H7 (cell line): ENCODE measurements around the gene STK11IP. TPM values are rescaled to one million over a fixed set of nuclear protein-coding genes. Genes with fewer than 3 reads are reported as not detected.

Experiments
- DNase-seq: peaks from one replicate; pipeline ENCODE4 v3.0.0; 2012
- H3K27me3 ChIP-seq: 2 replicates; pipeline ENCODE4 v1.6.0; 2011; ENCODE audit warnings: mild to moderate bottlenecking, low read length; ENCODE audit not compliant: control insufficient read depth, insufficient read depth
- H3K36me3 ChIP-seq: replicated peaks from 2 replicates; pipeline ENCODE4 v1.5.1; 2011; ENCODE audit warnings: low read length; ENCODE audit not compliant: control insufficient read depth, insufficient read depth
- H3K4me3 ChIP-seq: 2 replicates; pipeline ENCODE4 v1.5.1; 2011; ENCODE audit warnings: low read depth, mild to moderate bottlenecking, control low read depth, low read length, moderate library complexity; ENCODE audit not compliant: insufficient read depth
- total RNA-seq: library from RNA; depleted of rRNA; stranded (reverse); fragments of >200 nt; shearing (Covaris generic); gene quantifications from 2 replicates; pipeline ENCODE4 v1.2.3, GENCODE V29; 2014

Gene STK11IP
- total RNA-seq, 1 experiment from 2014 or later, result 26.6 TPM

DNA sequence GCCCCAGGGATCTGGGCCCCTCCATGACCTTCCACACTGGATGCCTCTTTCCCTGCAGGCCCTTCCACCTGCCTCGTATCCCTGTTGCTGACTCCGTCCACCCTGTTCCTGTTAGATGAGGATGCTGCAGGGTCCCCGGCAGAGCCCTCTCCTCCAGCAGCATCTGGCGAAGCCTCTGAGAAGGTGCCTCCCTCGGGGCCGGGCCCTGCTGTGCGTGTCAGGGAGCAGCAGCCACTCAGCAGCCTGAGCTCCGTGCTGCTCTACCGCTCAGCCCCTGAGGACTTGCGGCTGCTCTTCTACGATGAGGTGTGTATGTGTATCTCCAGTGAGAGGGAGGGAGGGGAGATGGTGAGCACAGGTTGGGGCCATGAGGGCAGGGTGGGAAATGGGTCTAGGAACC lies 17.4 kb downstream of the STK11IP start:
- Histone ChIP-seq H3K27me3 (no peaks in the 10 kb centered on the region), H3K4me3 (no peak overlapping the region), H3K36me3 (peaks cover 4% of the 10 kb centered on the region)
- no peak for DNase-seq

DNA sequence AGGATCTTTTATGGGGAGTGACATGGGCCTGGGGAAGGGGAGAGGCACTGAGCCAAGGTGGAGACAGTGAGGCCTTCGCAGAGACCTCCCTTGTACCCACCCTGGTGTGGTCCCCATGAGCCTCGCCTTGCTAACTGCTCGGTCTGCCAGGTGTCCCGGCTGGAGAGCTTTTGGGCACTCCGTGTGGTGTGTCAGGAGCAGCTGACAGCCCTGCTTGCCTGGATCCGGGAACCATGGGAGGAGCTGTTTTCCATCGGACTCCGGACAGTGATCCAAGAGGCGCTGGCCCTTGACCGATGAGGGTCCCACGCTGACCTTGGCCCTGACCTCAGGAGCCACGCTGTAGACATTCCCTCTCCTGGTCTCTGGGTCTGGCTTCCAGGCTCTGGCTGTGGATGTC lies 18.2 kb downstream of the STK11IP start:
- peaks cover 4% of the 10 kb centered on the region for H3K36me3 ChIP-seq
- no peak for DNase-seq
- no peak overlapping the region for H3K4me3 ChIP-seq
- no peaks in the 10 kb centered on the region for H3K27me3 ChIP-seq

DNA sequence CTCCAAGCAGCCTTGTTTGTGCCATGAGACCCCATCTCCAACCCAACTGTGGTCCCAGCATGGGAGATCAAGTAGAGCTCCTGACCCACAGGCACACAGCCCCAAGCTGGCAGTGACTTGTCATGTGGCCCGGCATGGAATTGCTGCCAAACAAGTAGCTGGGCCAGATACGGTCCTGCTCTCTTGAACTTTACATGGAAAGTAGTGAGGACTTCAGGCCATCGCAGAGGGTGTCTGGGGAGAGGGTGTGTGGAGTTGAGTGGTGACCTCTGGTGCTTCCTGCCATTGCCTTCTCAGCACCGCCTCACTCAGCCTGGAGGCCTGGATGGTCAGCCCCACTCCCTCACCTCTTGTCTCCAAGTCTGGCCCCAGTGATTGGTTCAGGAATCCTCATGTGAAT lies 18.9 kb downstream of the STK11IP start:
- no peak overlapping the region for H3K4me3 ChIP-seq
- H3K27me3 ChIP-seq, result no peaks in the 10 kb centered on the region
- H3K36me3 ChIP-seq, result peaks cover 4% of the 10 kb centered on the region
- no peak for DNase-seq

DNA sequence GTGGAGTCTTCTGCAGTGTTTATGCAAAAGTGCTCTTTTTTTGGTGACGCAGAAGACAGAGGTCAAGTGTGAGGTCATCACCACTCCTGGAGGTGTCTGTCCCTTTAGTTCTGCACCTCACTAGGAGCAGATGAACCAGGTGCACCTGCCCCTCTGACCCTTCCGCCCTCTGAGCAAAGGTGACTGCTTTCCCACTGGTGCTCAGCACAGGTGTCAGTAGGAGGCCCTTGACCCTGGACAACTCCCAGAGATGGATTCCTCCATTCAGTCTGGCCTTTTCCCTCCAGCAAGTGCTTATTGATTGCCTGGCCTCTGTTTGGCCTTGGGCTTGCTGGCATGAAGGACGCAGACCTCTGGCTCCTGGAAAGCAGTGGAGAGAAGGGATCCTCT lies 21.1 kb downstream of the STK11IP start:
- no peaks in the 10 kb centered on the region for H3K27me3 ChIP-seq
- H3K36me3 ChIP-seq, result peaks cover 2% of the 10 kb centered on the region; the same call in 1 of the 2 replicates
- no peak for DNase-seq
- H3K4me3 ChIP-seq, result no peak overlapping the region

DNA sequence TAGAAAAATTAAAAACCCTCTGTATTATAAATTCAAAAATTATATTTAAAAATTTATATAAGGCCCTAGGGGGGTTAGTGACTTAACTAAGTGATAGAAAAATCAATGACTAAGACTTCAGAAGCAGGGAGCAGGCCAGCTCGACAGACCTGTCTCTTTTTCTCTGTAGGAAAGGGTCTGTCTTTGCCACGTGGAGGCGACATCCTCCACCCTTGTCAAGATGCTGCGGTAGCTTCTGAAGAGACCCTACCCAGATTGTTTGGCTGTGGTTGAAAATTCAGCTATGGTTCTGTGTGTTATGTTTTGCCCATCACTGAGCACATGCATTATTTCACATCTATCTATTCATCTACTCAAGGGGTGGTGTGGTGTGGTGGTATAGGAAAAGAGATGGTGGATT lies 21.6 kb downstream of the STK11IP start:
- Histone ChIP-seq H3K27me3 (no peaks in the 10 kb centered on the region), H3K36me3 (peaks cover 2% of the 10 kb centered on the region; the same call in 1 of the 2 replicates), H3K4me3 (no peak overlapping the region)
- DNase-seq, result peak; percentile 82

DNA sequence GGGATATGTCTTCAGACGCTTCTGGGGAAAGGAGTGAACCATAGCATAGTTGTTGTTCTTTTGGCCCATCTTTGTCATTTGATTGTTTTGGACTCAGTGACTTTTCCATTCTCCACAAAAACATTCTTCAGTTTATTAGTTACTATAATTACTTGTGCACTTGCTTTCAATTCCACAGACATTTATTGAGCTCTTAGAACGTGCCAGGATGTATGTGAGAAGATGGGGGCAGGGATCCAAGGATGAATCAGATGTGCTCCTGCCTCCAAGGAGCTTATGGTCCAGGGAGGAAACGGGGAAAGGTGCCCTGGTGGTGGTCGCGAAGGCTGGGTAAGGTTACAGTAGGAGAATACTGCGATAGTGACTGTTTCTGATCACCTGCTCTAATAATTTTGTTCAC lies 22.9 kb downstream of the STK11IP start:
- no peaks in the 10 kb centered on the region; the same call in 1 of the 2 replicates for H3K36me3 ChIP-seq
- H3K4me3 ChIP-seq, result no peak overlapping the region
- no peak for DNase-seq
- no peaks in the 10 kb centered on the region for H3K27me3 ChIP-seq

DNA sequence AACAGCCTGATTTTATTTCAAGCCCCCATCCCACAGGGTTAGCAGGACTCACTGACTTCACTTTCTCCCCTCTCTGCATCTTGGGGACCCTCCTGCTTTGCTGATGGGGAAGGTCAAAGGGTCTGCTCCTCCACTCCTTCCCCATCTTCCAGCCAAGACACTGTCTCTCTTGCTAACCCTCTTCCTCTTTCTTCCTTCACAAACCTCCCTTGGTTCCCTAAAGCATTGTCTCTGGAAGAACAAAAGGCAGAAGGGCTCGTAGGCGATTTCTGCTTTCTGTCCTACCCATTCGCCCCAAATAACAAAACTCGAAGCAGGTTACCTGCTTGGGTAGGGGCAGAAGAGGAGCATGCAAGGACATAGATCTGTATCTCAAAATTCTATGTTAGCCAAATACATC lies 24.3 kb downstream of the STK11IP start:
- Histone ChIP-seq H3K4me3 (no peak overlapping the region), H3K36me3 (no peaks in the 10 kb centered on the region), H3K27me3 (no peaks in the 10 kb centered on the region; the same call in 1 of the 2 replicates)
- no peak for DNase-seq

DNA sequence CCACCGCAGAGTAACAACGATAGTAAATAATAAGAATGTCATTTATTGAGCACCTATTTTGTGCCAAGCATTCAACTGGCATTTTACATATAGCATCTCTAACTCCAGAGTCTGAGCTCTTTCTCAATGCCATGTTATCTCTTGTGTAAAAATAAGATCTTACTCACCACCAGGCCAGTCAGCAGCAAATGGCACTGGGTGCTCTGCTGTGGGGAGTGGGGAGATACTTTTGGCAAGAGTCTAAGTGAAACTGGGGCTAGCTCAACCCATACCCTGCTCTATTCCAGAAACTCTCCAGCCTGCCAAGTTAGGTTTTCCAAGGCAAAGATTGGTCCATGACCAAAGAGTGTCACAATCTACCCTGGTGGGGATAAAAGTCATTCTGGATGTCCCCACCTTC lies 24.8 kb downstream of the STK11IP start:
- H3K36me3 ChIP-seq, result no peaks in the 10 kb centered on the region
- no peaks in the 10 kb centered on the region; the same call in 1 of the 2 replicates for H3K27me3 ChIP-seq
- DNase-seq, result no peak
- H3K4me3 ChIP-seq, result no peak overlapping the region

DNA sequence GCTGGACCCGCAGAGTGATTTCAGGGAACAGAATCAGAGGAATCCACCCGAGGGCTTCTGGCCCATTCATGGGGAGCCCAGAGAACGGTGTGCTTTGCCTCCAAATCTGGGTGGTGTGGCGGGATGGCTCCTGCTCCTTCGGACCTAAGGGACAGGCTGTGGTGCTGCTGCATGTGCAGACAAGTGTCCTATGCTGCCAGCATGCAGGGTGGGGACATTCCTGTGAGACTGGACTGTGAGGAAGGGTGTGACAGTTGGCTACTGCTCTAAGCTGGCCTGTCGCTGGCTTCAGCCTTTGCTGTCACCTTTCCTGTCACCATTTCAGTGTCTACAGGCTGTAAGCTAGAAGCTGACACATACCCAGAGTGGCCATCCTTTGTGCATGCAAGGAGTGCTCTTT lies 26.9 kb downstream of the STK11IP start:
- no peaks in the 10 kb centered on the region; the same call in 1 of the 2 replicates for H3K27me3 ChIP-seq
- no peaks in the 10 kb centered on the region for H3K36me3 ChIP-seq
- no peak overlapping the region for H3K4me3 ChIP-seq
- no peak for DNase-seq

DNA sequence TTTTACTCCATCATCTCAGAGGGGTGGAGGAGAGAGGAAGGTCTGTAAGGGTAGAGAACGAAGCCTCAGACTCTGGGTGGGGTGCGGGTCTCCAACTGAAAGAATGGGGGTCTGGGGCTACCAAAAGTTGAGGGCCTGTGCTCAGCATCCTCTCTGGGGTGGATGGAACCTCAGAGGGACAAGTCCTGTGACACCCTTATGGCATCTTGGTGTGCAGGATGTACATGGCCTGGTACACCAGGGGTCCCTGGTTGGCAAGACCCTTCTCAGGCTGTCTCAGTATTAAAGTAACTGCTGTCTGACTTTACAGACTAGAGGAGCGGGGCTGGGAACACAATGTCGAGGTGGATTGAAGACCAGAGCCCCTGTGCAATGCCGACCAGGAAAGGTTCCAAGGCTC lies 27.5 kb downstream of the STK11IP start:
- H3K4me3 ChIP-seq, result no peak overlapping the region
- DNase-seq, result no peak
- H3K36me3 ChIP-seq, result no peaks in the 10 kb centered on the region
- no peaks in the 10 kb centered on the region; the same call in 1 of the 2 replicates for H3K27me3 ChIP-seq

DNA sequence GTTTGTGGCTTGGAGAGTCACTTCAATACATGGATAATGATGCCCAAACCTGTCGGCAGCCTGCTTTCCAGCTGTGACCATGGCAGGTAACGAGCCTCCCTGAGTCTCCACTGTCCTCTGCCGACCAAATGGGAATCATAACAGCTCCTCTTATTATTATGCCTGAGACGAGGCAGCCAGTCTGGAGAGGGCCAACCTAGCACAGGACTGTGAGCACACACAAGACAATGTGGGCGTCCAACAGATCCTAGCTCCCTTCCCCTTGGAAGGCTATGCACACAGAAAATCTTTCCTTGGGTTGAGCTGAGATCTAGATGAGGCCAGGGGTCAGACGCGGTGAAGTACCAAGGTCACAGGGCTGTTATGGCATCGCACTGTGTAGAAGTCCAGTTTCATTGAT lies 28.9 kb downstream of the STK11IP start:
- no peak overlapping the region for H3K4me3 ChIP-seq
- DNase-seq, result no peak
- no peaks in the 10 kb centered on the region for H3K36me3 ChIP-seq
- no peaks in the 10 kb centered on the region; the same call in 1 of the 2 replicates for H3K27me3 ChIP-seq

DNA sequence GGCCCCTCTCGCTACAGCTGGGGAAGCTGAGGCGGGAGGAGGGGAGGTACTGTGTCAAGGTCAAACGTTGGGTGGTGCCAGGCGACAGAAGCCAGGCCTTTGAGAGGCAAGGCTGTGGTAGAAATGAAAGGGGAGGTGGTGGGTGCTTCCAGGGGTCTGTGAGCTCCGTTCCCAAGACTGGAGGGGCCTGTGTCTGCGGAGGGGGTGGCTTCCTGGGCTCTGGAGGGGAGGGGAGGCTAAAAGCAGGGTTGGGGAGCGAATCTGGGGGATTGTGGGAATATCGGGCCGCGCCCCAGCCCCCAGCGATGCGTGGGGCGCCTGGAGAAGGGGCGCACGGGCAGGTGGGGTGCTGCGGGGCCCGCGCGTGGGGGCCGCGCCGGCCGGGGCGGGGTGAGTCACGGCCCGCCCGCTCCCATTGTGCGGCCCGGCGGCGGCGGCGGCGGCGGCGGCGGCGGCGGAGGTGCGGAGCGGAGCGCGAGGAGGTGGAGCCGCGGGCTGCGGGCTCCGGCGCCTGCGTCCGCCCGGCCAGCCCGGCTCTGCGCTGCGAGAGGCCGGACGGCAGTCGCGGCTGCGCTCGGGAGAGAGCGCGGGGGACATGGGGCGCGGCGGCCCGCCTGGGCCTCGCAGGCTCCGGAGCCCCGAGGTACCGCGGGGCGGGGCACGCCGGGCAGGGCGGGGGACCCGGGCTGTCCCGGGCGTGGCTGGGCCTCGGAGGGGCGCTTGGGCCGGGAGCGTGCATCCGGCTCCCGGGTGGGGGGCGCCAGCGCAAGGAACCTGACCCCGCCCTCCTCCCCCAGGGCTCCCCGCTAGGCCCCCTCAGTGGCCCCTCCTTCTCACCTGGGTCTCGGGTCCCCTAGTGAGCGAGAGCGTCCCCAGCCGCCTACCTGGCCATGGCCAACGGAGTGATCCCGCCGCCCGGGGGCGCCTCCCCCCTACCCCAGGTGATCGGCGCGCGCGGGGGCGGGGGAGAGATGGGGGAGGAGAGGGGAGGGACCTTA lies 29.7 kb downstream of the STK11IP start, which contains the start of gene SLC4A3:
SLC4A3 (plus strand) TSS at position 528 of the 998 bp plus-strand sequence; CDS start at position 891, 363 bp downstream.
- peak; percentile 95 for DNase-seq
- H3K4me3 ChIP-seq, result peak within 1 kb of the TSS; percentile 60
- no peaks in the 10 kb centered on the region; the same call in 1 of the 2 replicates for H3K27me3 ChIP-seq
- no peaks in the 10 kb centered on the region for H3K36me3 ChIP-seq

DNA sequence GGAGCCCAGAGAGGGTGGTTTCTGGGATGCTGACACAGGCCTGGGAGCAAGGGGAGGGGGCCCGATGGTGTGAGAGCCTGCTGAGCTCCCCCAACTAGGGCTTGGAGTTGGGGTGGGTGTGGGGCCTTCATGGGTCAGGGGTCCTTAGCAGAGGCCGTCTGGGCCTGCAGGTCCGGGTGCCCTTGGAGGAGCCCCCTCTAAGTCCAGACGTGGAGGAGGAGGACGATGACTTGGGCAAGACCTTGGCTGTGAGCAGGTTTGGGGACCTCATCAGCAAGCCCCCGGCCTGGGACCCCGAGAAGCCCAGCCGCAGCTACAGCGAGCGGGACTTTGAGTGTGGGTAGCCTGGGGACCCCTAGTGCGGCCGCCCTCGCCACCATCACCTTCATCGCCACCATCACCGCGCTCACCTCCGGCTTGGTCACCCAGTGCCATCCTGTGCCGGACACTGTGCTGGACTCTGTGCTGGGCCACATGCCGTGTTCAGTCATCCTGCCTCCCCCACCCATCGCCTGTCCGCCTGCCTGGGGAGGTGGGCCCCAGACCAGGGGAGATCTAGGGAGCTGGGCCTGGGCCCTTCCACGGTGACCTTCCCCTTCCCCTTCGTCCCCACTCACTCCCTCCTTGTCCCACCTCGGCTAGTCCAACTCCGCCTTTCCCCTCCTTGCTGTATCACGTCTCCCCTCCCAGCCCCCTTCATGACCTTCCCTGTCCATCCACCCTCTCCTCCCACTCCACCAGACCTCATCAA lies 30.8 kb downstream of the STK11IP start:
- DNase-seq, result peak; percentile 54
- H3K36me3 ChIP-seq, result no peaks in the 10 kb centered on the region; the same call in 1 of the 2 replicates
- H3K27me3 ChIP-seq, result no peaks in the 10 kb centered on the region; the same call in 1 of the 2 replicates

DNA sequence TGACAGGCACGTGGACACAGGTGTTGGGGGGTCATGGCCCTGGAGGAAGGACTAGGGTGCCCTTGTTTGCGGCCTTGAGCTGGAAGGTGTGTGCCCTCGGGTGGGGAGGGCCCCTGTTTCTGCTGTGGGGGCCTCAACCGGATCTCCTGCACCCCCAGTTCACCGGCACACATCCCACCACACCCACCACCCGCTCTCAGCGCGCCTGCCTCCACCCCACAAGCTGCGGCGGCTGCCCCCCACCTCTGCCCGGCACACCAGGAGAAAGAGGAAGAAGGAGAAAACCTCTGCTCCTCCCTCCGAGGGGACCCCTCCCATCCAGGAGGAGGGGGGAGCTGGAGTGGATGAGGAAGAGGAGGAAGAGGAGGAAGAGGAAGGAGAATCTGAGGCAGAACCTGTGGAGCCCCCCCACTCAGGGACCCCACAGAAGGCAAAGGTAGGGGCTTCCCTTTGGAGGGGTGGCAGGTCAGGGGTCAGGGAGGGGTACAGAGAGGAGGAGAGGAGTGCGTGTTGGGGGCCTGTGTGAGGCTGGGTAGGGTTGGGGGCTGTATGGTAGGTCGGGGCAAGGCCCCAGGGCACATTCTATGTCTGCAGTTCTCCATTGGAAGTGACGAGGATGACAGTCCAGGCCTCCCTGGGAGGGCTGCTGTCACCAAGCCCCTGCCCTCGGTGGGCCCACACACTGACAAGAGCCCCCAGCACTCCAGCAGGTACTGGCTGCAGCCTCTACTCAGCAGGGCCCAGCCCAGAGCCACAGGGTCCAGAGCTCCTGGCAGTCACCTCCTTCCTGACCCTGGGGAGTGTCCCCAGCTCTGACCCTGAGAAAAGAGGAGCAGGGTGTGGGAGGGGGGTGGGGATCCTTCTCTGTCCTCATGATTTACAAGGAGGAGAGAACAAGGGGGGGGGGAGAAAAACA lies 31.6 kb downstream of the STK11IP start:
- no peak overlapping the region for H3K4me3 ChIP-seq
- no peaks in the 10 kb centered on the region; the same call in 1 of the 2 replicates for H3K27me3 ChIP-seq
- no peaks in the 10 kb centered on the region; the same call in 1 of the 2 replicates for H3K36me3 ChIP-seq
- DNase-seq, result peak; percentile 64

More for the DNA sequence above, 30.8 kb downstream of the STK11IP start:
- H3K4me3 ChIP-seq, result peak overlapping the region; percentile 60
